Left lung (tissue), 10 donors: ENCODE measurements around the gene ZHX3. TPM values are rescaled to one million over a fixed set of nuclear protein-coding genes. Genes with fewer than 3 reads are reported as not detected.

ENCODE experiments used
- ATAC-seq: fragments of 200-7000 bp; cut with Tn5 transposase; one replicate; pipeline ENCODE4 v1.9.1; 2020; ENCODE audit warnings: moderate library complexity
- DNase-seq, 4 donors: peaks; one replicate each; pipeline ENCODE4 v3.0.0-alpha.2; 2013 to 2020
- H3K27ac ChIP-seq, 2 donors: fragments of 200-600 bp; sonication (generic) in 1 of 2; one replicate each; pipeline versions ENCODE4 v1.5.0 to v1.8.0; 2020 to 2021
- H3K27me3 ChIP-seq, 2 donors: fragments of 200-600 bp; sonication (generic) in 1 of 2; one replicate each; pipeline versions ENCODE4 v1.5.0 to v1.8.0; 2020 to 2021
- H3K36me3 ChIP-seq, 2 donors: fragments of 200-600 bp; sonication (generic) in 1 of 2; one replicate each; pipeline versions ENCODE4 v1.5.0 to v1.8.0; 2020 to 2021
- H3K4me1 ChIP-seq, 2 donors: fragments of 200-600 bp; one replicate each; pipeline ENCODE4 v1.8.0; 2021
- H3K4me3 ChIP-seq, 2 donors: fragments of 200-600 bp; sonication (generic) in 1 of 2; one replicate each; pipeline versions ENCODE4 v1.5.0 to v1.8.0; 2020 to 2021; ENCODE audit warnings: mild to moderate bottlenecking in 1 of 2
- H3K9me3 ChIP-seq, 2 donors: fragments of 200-600 bp; sonication (generic) in 1 of 2; one replicate each; pipeline versions ENCODE4 v1.5.0 to v1.8.0; 2020 to 2021
- intact Hi-C, 2 donors: fragments of 100-400 bp; cut with DNase I; formaldehyde crosslinking; loops; one replicate each; pipeline versions ENCODE4 v1.11.2 to v1.14.2; 2022
- polyA plus RNA-seq, 6 donors: library from polyadenylated mRNA; unstranded; fragments of 120-200 nt; gene quantifications; one replicate each; pipeline ENCODE4 v1.2.1, GENCODE V29; 2013; ENCODE audit not compliant: insufficient read length in 6 of 6
- total RNA-seq, 2 donors: library from RNA; stranded (reverse); fragmentation: NEBNext Ultra II Directional; extraction: Animal tissue kit (Norgen Biotek cat#: 25700); gene quantifications; one replicate each; pipeline ENCODE4 v1.2.1, GENCODE V29; 2021
- TF ChIP-seq, protein P1 (sequence below), 2 donors: fragments of 200-600 bp; sonication (generic) in 1 of 2; IDR thresholded peaks; one replicate each; pipeline versions ENCODE4 v1.5.0 to v1.8.0; 2021; ENCODE audit warnings: antibody characterized with exemption in 2 of 2
- donor health status: DM: no; HTN: yes; CAD: no.
- donor health status: DM: no; HTN: no; CAD: no.

The ZHX3 gene
- total and polyA plus RNA-seq, 8 donors = 8.1 to 47.9 (median 11.2) TPM

DNA sequence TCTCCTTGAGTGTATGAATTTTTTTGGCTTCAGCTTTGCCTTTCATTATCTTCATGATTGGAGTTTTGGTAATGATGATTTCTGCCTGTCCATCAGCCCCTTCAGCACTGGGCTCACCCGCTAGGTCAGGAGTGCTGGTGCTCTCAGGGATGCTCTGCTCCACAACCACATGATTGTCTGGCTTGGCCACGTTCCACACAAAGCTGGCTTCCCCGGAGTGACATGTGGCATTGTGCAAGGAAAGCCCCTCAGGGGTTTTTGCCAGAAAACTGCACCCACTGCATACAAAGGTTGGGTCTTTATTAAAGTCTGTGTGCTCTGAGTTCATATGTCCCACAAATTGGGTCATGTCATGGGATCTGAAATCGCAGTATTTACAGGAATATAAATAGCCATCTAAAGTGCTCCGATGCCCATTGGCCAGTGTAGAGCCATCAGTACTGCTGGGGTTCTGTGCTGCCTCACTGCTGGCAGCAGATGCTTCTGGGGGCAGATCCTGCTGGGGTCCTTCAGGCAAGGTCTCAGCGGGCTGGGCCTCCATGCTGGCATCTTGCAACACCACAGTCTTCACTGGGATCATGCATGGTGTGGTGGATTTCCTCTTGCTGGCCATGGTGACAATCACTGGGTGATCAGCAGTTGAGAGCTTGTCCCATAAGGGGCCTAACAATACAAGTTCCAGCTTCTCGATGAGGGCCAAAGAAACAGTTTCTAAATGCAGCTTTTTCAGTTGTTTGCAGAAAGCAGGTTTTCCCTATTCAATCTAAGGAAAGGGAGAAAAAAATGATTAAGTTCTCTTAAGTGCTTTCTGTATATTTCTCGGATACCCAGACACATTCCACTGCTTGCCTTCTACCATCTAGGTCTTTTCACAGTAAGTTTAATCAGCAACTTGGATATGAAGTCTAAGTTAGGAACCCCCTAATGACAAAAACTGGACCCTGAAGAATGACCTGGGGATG is 112.9 kb downstream of the ZHX3 start:
- Histone ChIP-seq H3K36me3 (peaks cover 0 to 25% of the 10 kb centered on the region in 2 donors), H3K27me3 (no peaks in the 10 kb centered on the region), H3K9me3 (no peaks in the 10 kb centered on the region), H3K4me3 (no peak overlapping the region), H3K4me1 (no peaks in the 10 kb centered on the region), H3K27ac (no peak overlapping the region)
- TF ChIP-seq, protein P1, sequence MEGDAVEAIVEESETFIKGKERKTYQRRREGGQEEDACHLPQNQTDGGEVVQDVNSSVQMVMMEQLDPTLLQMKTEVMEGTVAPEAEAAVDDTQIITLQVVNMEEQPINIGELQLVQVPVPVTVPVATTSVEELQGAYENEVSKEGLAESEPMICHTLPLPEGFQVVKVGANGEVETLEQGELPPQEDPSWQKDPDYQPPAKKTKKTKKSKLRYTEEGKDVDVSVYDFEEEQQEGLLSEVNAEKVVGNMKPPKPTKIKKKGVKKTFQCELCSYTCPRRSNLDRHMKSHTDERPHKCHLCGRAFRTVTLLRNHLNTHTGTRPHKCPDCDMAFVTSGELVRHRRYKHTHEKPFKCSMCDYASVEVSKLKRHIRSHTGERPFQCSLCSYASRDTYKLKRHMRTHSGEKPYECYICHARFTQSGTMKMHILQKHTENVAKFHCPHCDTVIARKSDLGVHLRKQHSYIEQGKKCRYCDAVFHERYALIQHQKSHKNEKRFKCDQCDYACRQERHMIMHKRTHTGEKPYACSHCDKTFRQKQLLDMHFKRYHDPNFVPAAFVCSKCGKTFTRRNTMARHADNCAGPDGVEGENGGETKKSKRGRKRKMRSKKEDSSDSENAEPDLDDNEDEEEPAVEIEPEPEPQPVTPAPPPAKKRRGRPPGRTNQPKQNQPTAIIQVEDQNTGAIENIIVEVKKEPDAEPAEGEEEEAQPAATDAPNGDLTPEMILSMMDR (IDR thresholded peaks at IDR 0.05) = no peak
- intact Hi-C loops = no loop called here
- DNase-seq (no peak), ATAC-seq (no peak)

DNA sequence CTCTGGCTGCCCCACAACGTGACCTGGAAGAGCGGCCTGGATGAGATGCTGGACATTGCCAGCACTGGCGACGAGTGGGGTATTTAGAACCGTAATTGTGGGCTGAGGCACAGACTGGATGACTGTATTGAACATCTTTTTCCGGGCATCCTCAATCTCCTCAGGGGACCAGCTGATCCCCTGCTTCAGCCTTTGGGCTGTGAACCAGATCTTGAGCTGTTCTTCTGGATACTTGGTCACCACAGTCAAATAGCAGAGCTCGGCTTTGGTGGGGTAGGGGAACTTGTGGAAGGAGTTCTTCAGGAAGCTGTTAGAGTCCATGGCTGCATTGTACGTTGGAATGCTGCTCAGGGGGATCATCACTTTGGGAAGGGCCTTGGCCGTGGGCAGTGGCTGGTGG is 113.9 kb downstream of the ZHX3 start:
- no peaks in the 10 kb centered on the region for H3K27me3 ChIP-seq
- ATAC-seq (no peak), DNase-seq (no peak)
- TF ChIP-seq, protein P1 (IDR thresholded peaks at IDR 0.05) = no peak
- peaks cover 0 to 6% of the 10 kb centered on the region in 2 donors for H3K9me3 ChIP-seq
- no peak overlapping the region for H3K27ac ChIP-seq
- H3K36me3 ChIP-seq = peaks cover 0 to 25% of the 10 kb centered on the region in 2 donors
- no peak overlapping the region for H3K4me3 ChIP-seq
- intact Hi-C loops = no loop called here
- H3K4me1 ChIP-seq = no peaks in the 10 kb centered on the region

DNA sequence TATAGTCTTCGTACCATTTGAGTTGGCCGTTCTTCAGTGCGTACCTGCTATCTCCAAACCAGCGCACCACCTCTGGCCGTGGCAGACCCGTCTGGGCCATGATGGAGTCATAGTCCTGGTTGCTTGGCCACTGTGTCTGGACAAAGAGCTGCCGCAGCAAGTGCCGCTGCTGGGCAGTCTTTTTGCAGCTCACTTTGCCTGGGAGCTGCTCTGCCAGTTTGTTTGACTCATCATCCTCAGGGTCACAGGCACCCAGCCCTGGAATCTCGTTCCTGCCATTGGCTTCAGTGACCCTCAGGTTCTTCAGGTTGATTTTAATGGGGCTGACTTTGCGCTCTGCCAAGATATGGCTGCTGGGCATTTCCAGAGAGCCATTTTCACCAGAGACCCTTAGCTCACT is 115.1 kb downstream of the ZHX3 start:
- intact Hi-C loops = no loop called here
- DNase-seq = no peak

DNA sequence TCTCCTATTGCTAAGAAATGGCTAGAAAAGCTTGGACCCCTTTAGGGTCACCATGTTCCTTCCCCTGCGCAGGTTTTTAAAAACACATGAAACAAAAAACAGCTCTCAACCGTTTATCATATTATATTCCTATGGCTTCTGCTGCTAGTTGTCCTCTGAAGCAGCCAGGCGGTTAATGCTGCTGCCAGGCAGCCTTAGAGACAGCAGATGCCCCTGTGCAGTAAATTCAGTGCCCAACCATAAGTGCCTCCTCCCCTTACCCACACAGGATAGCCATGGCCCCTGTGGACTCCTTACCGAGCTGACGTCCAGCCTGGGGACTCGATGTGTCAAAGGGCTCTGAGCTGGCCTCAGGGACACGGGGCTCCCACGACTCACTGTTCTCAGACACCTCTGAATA is 115.8 kb downstream of the ZHX3 start:
- H3K27ac ChIP-seq = no peak overlapping the region
- H3K9me3 ChIP-seq = peaks cover 0 to 14% of the 10 kb centered on the region in 2 donors
- no peaks in the 10 kb centered on the region for H3K27me3 ChIP-seq
- intact Hi-C loops = no loop called here
- no peak overlapping the region for H3K4me3 ChIP-seq
- DNase-seq (no peak), ATAC-seq (no peak)
- peaks cover 0 to 25% of the 10 kb centered on the region in 2 donors for H3K36me3 ChIP-seq
- H3K4me1 ChIP-seq = no peaks in the 10 kb centered on the region
- TF ChIP-seq, protein P1 (IDR thresholded peaks at IDR 0.05) = no peak

More for the DNA sequence above, 115.1 kb downstream of the ZHX3 start:
- H3K27me3 ChIP-seq = no peaks in the 10 kb centered on the region
- peaks cover 0 to 25% of the 10 kb centered on the region in 2 donors for H3K36me3 ChIP-seq
- TF ChIP-seq, protein P1 (IDR thresholded peaks at IDR 0.05) = no peak
- no peak overlapping the region for H3K27ac ChIP-seq
- peaks cover 0 to 14% of the 10 kb centered on the region in 2 donors for H3K9me3 ChIP-seq
- ATAC-seq = no peak
- no peaks in the 10 kb centered on the region for H3K4me1 ChIP-seq
- H3K4me3 ChIP-seq = no peak overlapping the region

DNA sequence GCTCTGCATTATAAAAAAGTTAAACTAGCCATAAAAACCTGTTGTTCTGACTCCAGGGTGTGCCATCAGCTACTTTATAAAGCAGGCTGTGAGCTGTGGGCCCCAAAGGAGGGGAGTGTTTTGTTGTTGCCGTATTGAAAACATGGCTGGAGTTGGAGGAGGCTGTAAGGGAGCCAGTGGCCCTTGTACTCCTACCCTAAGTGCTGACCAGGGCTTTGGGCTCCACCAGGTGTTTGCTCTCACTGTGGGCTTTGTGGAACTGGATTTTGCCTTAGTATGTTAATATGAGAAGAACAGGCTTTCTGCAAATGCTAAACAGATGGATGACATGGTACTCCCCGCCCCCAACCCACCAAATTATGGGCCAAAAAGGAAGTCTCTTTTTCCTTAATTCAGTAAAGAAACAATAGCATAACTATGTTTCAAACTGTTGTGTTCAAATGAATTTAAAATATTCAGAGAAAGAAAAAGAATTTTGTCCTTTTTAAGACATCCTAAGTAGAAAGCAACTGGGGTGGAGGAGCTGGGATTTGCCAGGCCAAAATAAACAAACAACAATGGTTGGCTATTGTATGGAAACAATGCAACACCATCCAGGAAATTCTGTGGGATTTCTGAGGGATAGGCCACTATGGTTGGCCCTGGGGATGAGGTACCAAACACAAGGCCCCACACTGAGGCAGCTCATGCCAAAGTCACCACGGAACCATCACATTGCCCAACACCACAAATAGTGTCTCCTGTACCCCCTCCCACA is 116.9 kb downstream of the ZHX3 start:
- TF ChIP-seq, protein P1 (IDR thresholded peaks at IDR 0.05) = no peak
- DNase-seq (no peak), ATAC-seq (no peak)
- peaks cover 0 to 25% of the 10 kb centered on the region in 2 donors for H3K36me3 ChIP-seq
- no peak overlapping the region for H3K27ac ChIP-seq
- no peak overlapping the region for H3K4me3 ChIP-seq
- intact Hi-C loops = no loop called here
- peaks cover 0 to 14% of the 10 kb centered on the region in 2 donors for H3K9me3 ChIP-seq
- H3K4me1 ChIP-seq = no peaks in the 10 kb centered on the region
- H3K27me3 ChIP-seq = no peaks in the 10 kb centered on the region
